Measurements from ENCODE around the gene FSIP1.

The FSIP1 gene

DNA sequence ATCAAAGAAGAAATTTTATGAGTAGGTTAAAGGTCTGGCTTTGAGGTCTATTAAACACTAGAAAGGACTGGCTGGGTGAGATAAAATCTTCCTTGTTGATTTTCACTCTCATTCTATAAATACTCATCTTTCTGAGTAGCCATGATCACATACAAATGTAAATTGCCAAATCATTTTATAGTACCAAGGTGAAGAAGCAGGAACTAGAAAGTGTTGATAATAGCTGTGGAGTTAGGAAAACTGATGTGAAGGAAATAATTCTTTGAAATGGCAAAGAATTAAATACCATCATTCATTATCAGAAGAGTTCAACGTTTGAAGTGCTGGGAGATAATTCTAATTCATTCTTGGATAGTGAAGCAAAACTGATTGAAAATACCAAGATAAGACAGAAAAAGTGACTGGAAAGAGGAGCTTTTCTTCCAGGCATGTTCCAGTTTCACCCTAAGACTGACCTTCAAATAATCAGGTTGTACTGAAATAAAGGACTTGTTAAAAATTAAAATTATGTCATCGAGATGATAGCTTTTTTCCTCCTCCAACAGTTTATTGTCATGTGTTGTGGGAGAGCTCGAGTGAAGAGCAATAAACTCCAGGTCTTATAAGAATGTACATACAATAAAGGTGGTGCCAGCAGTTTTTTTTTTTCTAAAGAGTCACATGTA, 184.3 kb downstream of the FSIP1 start:
- no peak overlapping the region for H4K8ac ChIP-seq (ENCODE audit: low read depth, low read length)
- no peak overlapping the region for H4K12ac ChIP-seq (ENCODE audit: low read depth, low read length)
- no peaks in the 10 kb centered on the region for H3K9me3 ChIP-seq (ENCODE audit: insufficient read depth, low read depth, low read length)
- H2AFZ ChIP-seq (ENCODE audit: insufficient read depth, low read length, poor library complexity): no peak overlapping the region
- H3K36me3 ChIP-seq (ENCODE audit: control insufficient read depth in 1 of 2, insufficient read depth in 2 of 2, low read length in 2 of 2): peaks cover 10 to 20% of the 10 kb centered on the region in 2 experiments
- no CpG with 5 or more reads among the region's 3 CpGs for WGBS (ENCODE audit: extremely low coverage, insufficient coverage, insufficient read length)
- H3K4ac ChIP-seq (ENCODE audit: low read depth, low read length): no peak overlapping the region
- no peaks in the 10 kb centered on the region for H3K79me1 ChIP-seq (ENCODE audit: low read length)
- no peak overlapping the region for H2BK5ac ChIP-seq (ENCODE audit: low read depth, low read length, poor library complexity)
- H2BK120ac ChIP-seq (ENCODE audit: insufficient read depth, low read length, poor library complexity): no peak overlapping the region
- H2BK12ac ChIP-seq (ENCODE audit: low read length): no peak overlapping the region
- no peaks in the 10 kb centered on the region for H3K79me2 ChIP-seq (ENCODE audit: control insufficient read depth, insufficient read depth, low read length, poor library complexity)
- no peak overlapping the region for H4K91ac ChIP-seq (ENCODE audit: low read depth, low read length)
- H3K27me3 ChIP-seq (ENCODE audit: insufficient read depth, low read length): no peaks in the 10 kb centered on the region
- no peak overlapping the region for H3K23ac ChIP-seq (ENCODE audit: low read length)
- H3K4me1 ChIP-seq (ENCODE audit: control insufficient read depth in 1 of 2, insufficient read depth in 2 of 2, low read length in 2 of 2): no peaks in the 10 kb centered on the region
- H3K27ac ChIP-seq (ENCODE audit: low read depth, low read length): no peak overlapping the region
- no peak overlapping the region for H3K18ac ChIP-seq (ENCODE audit: low read length)
- H3K14ac ChIP-seq (ENCODE audit: low read length): no peak overlapping the region
- no peak overlapping the region for H3K9ac ChIP-seq (ENCODE audit: low read length)
- H3K4me2 ChIP-seq (ENCODE audit: low read length): no peak overlapping the region
- no peak overlapping the region for H2AK5ac ChIP-seq (ENCODE audit: low read length)
- no peak overlapping the region for H3K4me3 ChIP-seq (ENCODE audit: low read depth, low read length)
- DNase-seq: no peak

GRCh38 chr15:39597751-39598185, 184.9 kb downstream of the FSIP1 start:
- no peak overlapping the region for H3K18ac ChIP-seq (ENCODE audit: low read length)
- no CpG with 5 or more reads among the region's 6 CpGs for WGBS (ENCODE audit: extremely low coverage, insufficient coverage, insufficient read length)
- H3K4me3 ChIP-seq (ENCODE audit: low read depth, low read length): no peak overlapping the region
- H3K14ac ChIP-seq (ENCODE audit: low read length): no peak overlapping the region
- H3K27me3 ChIP-seq (ENCODE audit: insufficient read depth, low read length): no peaks in the 10 kb centered on the region
- no peak overlapping the region for H2BK12ac ChIP-seq (ENCODE audit: low read length)
- no peak overlapping the region for H2BK5ac ChIP-seq (ENCODE audit: low read depth, low read length, poor library complexity)
- H2AK5ac ChIP-seq (ENCODE audit: low read length): no peak overlapping the region
- H3K9me3 ChIP-seq (ENCODE audit: insufficient read depth, low read depth, low read length): no peaks in the 10 kb centered on the region
- no peak overlapping the region for H4K91ac ChIP-seq (ENCODE audit: low read depth, low read length)
- no peak overlapping the region for H3K27ac ChIP-seq (ENCODE audit: low read depth, low read length)
- no peak overlapping the region for H2BK120ac ChIP-seq (ENCODE audit: insufficient read depth, low read length, poor library complexity)
- peaks cover 16 to 26% of the 10 kb centered on the region in 2 experiments for H3K36me3 ChIP-seq (ENCODE audit: control insufficient read depth in 1 of 2, insufficient read depth in 2 of 2, low read length in 2 of 2)
- H3K23ac ChIP-seq (ENCODE audit: low read length): no peak overlapping the region
- H4K12ac ChIP-seq (ENCODE audit: low read depth, low read length): no peak overlapping the region
- no peak overlapping the region for H3K4me2 ChIP-seq (ENCODE audit: low read length)
- no peak overlapping the region for H2AFZ ChIP-seq (ENCODE audit: insufficient read depth, low read length, poor library complexity)
- no peaks in the 10 kb centered on the region for H3K79me1 ChIP-seq (ENCODE audit: low read length)
- DNase-seq: no peak
- H3K79me2 ChIP-seq (ENCODE audit: control insufficient read depth, insufficient read depth, low read length, poor library complexity): no peaks in the 10 kb centered on the region
- no peak overlapping the region for H3K4ac ChIP-seq (ENCODE audit: low read depth, low read length)
- no peak overlapping the region for H4K8ac ChIP-seq (ENCODE audit: low read depth, low read length)
- H3K4me1 ChIP-seq (ENCODE audit: control insufficient read depth in 1 of 2, insufficient read depth in 2 of 2, low read length in 2 of 2): no peaks in the 10 kb centered on the region
- no peak overlapping the region for H3K9ac ChIP-seq (ENCODE audit: low read length)

DNA sequence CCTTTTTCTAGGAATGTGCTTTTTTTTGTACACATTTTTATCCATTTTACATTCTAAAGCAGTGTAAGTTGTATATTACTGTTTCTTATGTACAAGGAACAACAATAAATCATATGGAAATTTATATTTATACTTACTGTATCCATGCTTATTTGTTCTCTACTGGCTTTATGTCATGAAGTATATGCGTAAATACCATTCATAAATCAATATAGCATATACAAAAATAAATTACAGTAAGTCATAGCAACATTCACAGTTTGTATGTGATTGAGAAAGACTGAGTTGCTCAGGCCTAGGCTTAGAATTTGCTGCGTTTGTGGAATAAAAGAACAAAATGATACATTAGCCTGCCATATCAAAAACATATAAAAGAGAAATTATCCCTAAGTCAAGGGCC, 185.3 kb downstream of the FSIP1 start:
- H3K23ac ChIP-seq (ENCODE audit: low read length): no peak overlapping the region
- H3K27ac ChIP-seq (ENCODE audit: low read depth, low read length): no peak overlapping the region
- H3K4me2 ChIP-seq (ENCODE audit: low read length): no peak overlapping the region
- no peak overlapping the region for H2BK120ac ChIP-seq (ENCODE audit: insufficient read depth, low read length, poor library complexity)
- H3K79me1 ChIP-seq (ENCODE audit: low read length): no peaks in the 10 kb centered on the region
- H3K27me3 ChIP-seq (ENCODE audit: insufficient read depth, low read length): no peaks in the 10 kb centered on the region
- H3K79me2 ChIP-seq (ENCODE audit: control insufficient read depth, insufficient read depth, low read length, poor library complexity): no peaks in the 10 kb centered on the region
- no peak overlapping the region for H3K4ac ChIP-seq (ENCODE audit: low read depth, low read length)
- WGBS (ENCODE audit: extremely low coverage, insufficient coverage, insufficient read length): no CpG with 5 or more reads among the region's 2 CpGs
- no peak for DNase-seq
- no peak overlapping the region for H2AK5ac ChIP-seq (ENCODE audit: low read length)
- H2BK12ac ChIP-seq (ENCODE audit: low read length): no peak overlapping the region
- H4K8ac ChIP-seq (ENCODE audit: low read depth, low read length): no peak overlapping the region
- no peaks in the 10 kb centered on the region for H3K9me3 ChIP-seq (ENCODE audit: insufficient read depth, low read depth, low read length)
- H2AFZ ChIP-seq (ENCODE audit: insufficient read depth, low read length, poor library complexity): no peak overlapping the region
- H3K14ac ChIP-seq (ENCODE audit: low read length): no peak overlapping the region
- H2BK5ac ChIP-seq (ENCODE audit: low read depth, low read length, poor library complexity): no peak overlapping the region
- no peak overlapping the region for H3K9ac ChIP-seq (ENCODE audit: low read length)
- no peak overlapping the region for H4K12ac ChIP-seq (ENCODE audit: low read depth, low read length)
- H3K4me1 ChIP-seq (ENCODE audit: control insufficient read depth in 1 of 2, insufficient read depth in 2 of 2, low read length in 2 of 2): no peaks in the 10 kb centered on the region
- H3K4me3 ChIP-seq (ENCODE audit: low read depth, low read length): no peak overlapping the region
- peaks cover 20 to 30% of the 10 kb centered on the region in 2 experiments for H3K36me3 ChIP-seq (ENCODE audit: control insufficient read depth in 1 of 2, insufficient read depth in 2 of 2, low read length in 2 of 2)
- H4K91ac ChIP-seq (ENCODE audit: low read depth, low read length): no peak overlapping the region
- H3K18ac ChIP-seq (ENCODE audit: low read length): no peak overlapping the region

DNA sequence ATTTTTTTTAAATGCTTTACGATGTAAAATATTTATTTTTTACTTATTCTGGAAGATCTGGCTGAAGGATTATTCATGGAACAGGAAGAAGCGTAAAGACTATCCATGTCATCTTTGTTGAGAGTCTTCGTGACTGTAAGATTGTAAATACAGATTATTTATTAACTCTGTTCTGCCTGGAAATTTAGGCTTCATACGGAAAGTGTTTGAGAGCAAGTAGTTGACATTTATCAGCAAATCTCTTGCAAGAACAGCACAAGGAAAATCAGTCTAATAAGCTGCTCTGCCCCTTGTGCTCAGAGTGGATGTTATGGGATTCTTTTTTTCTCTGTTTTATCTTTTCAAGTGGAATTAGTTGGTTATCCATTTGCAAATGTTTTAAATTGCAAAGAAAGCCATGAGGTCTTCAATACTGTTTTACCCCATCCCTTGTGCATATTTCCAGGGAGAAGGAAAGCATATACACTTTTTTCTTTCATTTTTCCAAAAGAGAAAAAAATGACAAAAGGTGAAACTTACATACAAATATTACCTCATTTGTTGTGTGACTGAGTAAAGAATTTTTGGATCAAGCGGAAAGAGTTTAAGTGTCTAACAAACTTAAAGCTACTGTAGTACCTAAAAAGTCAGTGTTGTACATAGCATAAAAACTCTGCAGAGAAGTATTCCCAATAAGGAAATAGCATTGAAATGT, 186.1 kb downstream of the FSIP1 start:
- no peaks in the 10 kb centered on the region for H3K27me3 ChIP-seq (ENCODE audit: insufficient read depth, low read length)
- H3K4ac ChIP-seq (ENCODE audit: low read depth, low read length): no peak overlapping the region
- H3K18ac ChIP-seq (ENCODE audit: low read length): no peak overlapping the region
- H2AK5ac ChIP-seq (ENCODE audit: low read length): no peak overlapping the region
- H3K9ac ChIP-seq (ENCODE audit: low read length): no peak overlapping the region
- H3K79me1 ChIP-seq (ENCODE audit: low read length): no peaks in the 10 kb centered on the region
- H4K91ac ChIP-seq (ENCODE audit: low read depth, low read length): no peak overlapping the region
- H3K27ac ChIP-seq (ENCODE audit: low read depth, low read length): no peak overlapping the region
- H3K79me2 ChIP-seq (ENCODE audit: control insufficient read depth, insufficient read depth, low read length, poor library complexity): no peaks in the 10 kb centered on the region
- no peak overlapping the region for H4K12ac ChIP-seq (ENCODE audit: low read depth, low read length)
- no peak overlapping the region for H4K8ac ChIP-seq (ENCODE audit: low read depth, low read length)
- no peaks in the 10 kb centered on the region for H3K9me3 ChIP-seq (ENCODE audit: insufficient read depth, low read depth, low read length)
- no peak overlapping the region for H3K14ac ChIP-seq (ENCODE audit: low read length)
- no peak overlapping the region for H3K23ac ChIP-seq (ENCODE audit: low read length)
- H2BK5ac ChIP-seq (ENCODE audit: low read depth, low read length, poor library complexity): no peak overlapping the region
- H3K36me3 ChIP-seq (ENCODE audit: control insufficient read depth in 1 of 2, insufficient read depth in 2 of 2, low read length in 2 of 2): peaks cover 20 to 33% of the 10 kb centered on the region in 2 experiments
- H2BK12ac ChIP-seq (ENCODE audit: low read length): no peak overlapping the region
- H3K4me2 ChIP-seq (ENCODE audit: low read length): no peak overlapping the region
- H2AFZ ChIP-seq (ENCODE audit: insufficient read depth, low read length, poor library complexity): no peak overlapping the region
- H2BK120ac ChIP-seq (ENCODE audit: insufficient read depth, low read length, poor library complexity): no peak overlapping the region
- no peak overlapping the region for H3K4me3 ChIP-seq (ENCODE audit: low read depth, low read length)
- DNase-seq: no peak
- no CpG with 5 or more reads among the region's 5 CpGs for WGBS (ENCODE audit: extremely low coverage, insufficient coverage, insufficient read length)
- no peaks in the 10 kb centered on the region for H3K4me1 ChIP-seq (ENCODE audit: control insufficient read depth in 1 of 2, insufficient read depth in 2 of 2, low read length in 2 of 2)
